SK-N-SH (cell line): ENCODE results near the gene GNAL. TPM values are rescaled to one million over a fixed set of nuclear protein-coding genes. Genes with fewer than 3 reads are reported as not detected.

Experiments
- CTCF ChIA-PET: fragments of 300-600, 350-600 bp; formaldehyde crosslinking; extraction: SDS; loops from one replicate; lab custom pipeline; 2021; lab: Yijun Ruan, JAX
- POLR2A ChIA-PET: fragments of 350-600 bp; sonication (Branson Sonifier 250); formaldehyde crosslinking; extraction: SDS; loops from one replicate; lab custom pipeline; 2020; ENCODE audit warnings: antibody characterized with exemption, inconsistent platforms; lab: Yijun Ruan, JAX
- DNase-seq: peaks from one replicate; pipeline ENCODE4 v3.0.0; 2012
- H2AFZ ChIP-seq: fragments of 200-600 bp; sonication (generic); 2 replicates; pipeline ENCODE4 v1.8.1; 2016; ENCODE audit warnings: antibody characterized with exemption, mild to moderate bottlenecking, low read depth
- H3F3A ChIP-seq: fragments of 200-600 bp; sonication (generic); replicated peaks from 2 replicates; pipeline ENCODE3; 2016; ENCODE audit warnings: antibody characterized with exemption, mild to moderate bottlenecking; ENCODE audit not compliant: insufficient read depth
- H3K27ac ChIP-seq, 2 experiments: fragments of 200-500 bp in 1 of 2; fragments of 200-600 bp in 1 of 2; sonication (Bioruptor generic) in 1 of 2; sonication (generic), shearing (Covaris generic) in 1 of 2; 2 replicates each; pipeline versions ENCODE4 v1.5.1 to v1.6.1; 2014 to 2016; ENCODE audit warnings: low read depth in 2 of 2, inconsistent platforms in 1 of 2, low read length in 1 of 2, mild to moderate bottlenecking in 1 of 2, mixed read lengths in 1 of 2
- H3K27me3 ChIP-seq: fragments of 200-600 bp; sonication (generic), shearing (Covaris generic); 2 replicates; pipeline ENCODE4 v1.6.1; 2016; ENCODE audit warnings: mixed run types; ENCODE audit not compliant: insufficient read depth
- H3K36me3 ChIP-seq, 2 experiments: fragments of 200-500 bp in 1 of 2; fragments of 200-600 bp in 1 of 2; sonication (Bioruptor generic) in 1 of 2; sonication (generic) in 1 of 2; replicated peaks in 1 of 2; 2 replicates each; pipeline versions ENCODE3 to v1.5.1; 2014 to 2016; ENCODE audit warnings: low read length in 1 of 2, mild to moderate bottlenecking in 1 of 2; ENCODE audit not compliant: insufficient read depth in 2 of 2, control insufficient read depth in 1 of 2
- H3K4me1 ChIP-seq, 2 experiments: fragments of 200-500 bp in 1 of 2; fragments of 200-600 bp in 1 of 2; sonication (Bioruptor generic) in 1 of 2; sonication (generic), shearing (Covaris generic) in 1 of 2; 2 replicates each; pipeline versions ENCODE4 v1.5.1 to v1.6.1; 2014 to 2016; ENCODE audit warnings: low read depth in 1 of 2, low read length in 1 of 2, mixed run types in 1 of 2; ENCODE audit not compliant: insufficient read depth in 2 of 2, control insufficient read depth in 1 of 2
- H3K4me2 ChIP-seq: fragments of 200-600 bp; sonication (generic), shearing (Covaris generic); 2 replicates; pipeline ENCODE4 v1.6.1; 2017; ENCODE audit warnings: mixed run types
- H3K4me3 ChIP-seq, 2 experiments: fragments of 200-500 bp in 1 of 2; fragments of 200-600 bp in 1 of 2; sonication (Bioruptor generic) in 1 of 2; sonication (generic), shearing (Covaris generic) in 1 of 2; 2 replicates each; pipeline versions ENCODE4 v1.5.1 to v1.8.1; 2014 to 2016; ENCODE audit warnings: low read depth in 2 of 2, inconsistent platforms in 1 of 2, low read length in 1 of 2, mild to moderate bottlenecking in 1 of 2, mixed read lengths in 1 of 2, moderate library complexity in 1 of 2
- H3K79me2 ChIP-seq: fragments of 200-600 bp; sonication (generic); 2 replicates; pipeline ENCODE4 v1.8.1; 2017; ENCODE audit warnings: mild to moderate bottlenecking; ENCODE audit not compliant: insufficient read depth
- H3K9ac ChIP-seq: fragments of 200-600 bp; sonication (generic); 2 replicates; pipeline ENCODE4 v1.6.1; 2017; ENCODE audit warnings: mixed run types
- H3K9me2 ChIP-seq: fragments of 200-600 bp; sonication (generic); 2 replicates; pipeline ENCODE4 v1.6.1; 2017; ENCODE audit warnings: mixed run types
- H3K9me3 ChIP-seq: fragments of 200-600 bp; sonication (generic); 2 replicates; pipeline ENCODE4 v1.6.1; 2017; ENCODE audit warnings: mixed run types, mild to moderate bottlenecking, moderate library complexity
- H4K20me1 ChIP-seq: fragments of 200-600 bp; sonication (generic); 2 replicates; pipeline ENCODE4 v1.6.1; 2017; ENCODE audit warnings: mild to moderate bottlenecking, mixed run types; ENCODE audit not compliant: insufficient read depth
- CTCF ChIP-seq: fragments of 200-600 bp; sonication (generic); IDR thresholded peaks from 2 replicates; pipeline ENCODE4 v1.6.1; 2017; ENCODE audit warnings: antibody characterized with exemption, mild to moderate bottlenecking, moderate library complexity
- EP300 ChIP-seq, 2 experiments: IDR thresholded peaks; 2 replicates each; pipeline versions ENCODE4 v1.4.0 to v1.6.1; 2012; ENCODE audit warnings: borderline replicate concordance in 1 of 2, low read depth in 1 of 2, low read length in 1 of 2
- EZH2phosphoT487 ChIP-seq: fragments of 200-600 bp; sonication (generic); IDR thresholded peaks from 2 replicates; pipeline ENCODE4 v1.6.1; 2017; ENCODE audit warnings: low read depth, mixed run types, mild to moderate bottlenecking, antibody characterized with exemption, moderate library complexity, borderline replicate concordance
- FOSL2 ChIP-seq: IDR thresholded peaks from 2 replicates; pipeline ENCODE4 v1.4.0; 2012; ENCODE audit warnings: low read depth, mild to moderate bottlenecking, moderate library complexity, borderline replicate concordance
- GATA2 ChIP-seq: sonication (generic); formaldehyde crosslinking; IDR thresholded peaks from 2 replicates; pipeline ENCODE4 v1.5.0; 2020; ENCODE audit warnings: mild to moderate bottlenecking, missing genetic modification reagents
- MEF2A ChIP-seq: IDR thresholded peaks from 2 replicates; pipeline ENCODE4 v1.4.0; 2012; ENCODE audit warnings: low read depth, borderline replicate concordance
- NFIC ChIP-seq: IDR thresholded peaks from 2 replicates; pipeline ENCODE4 v1.4.0; 2012; ENCODE audit warnings: borderline replicate concordance
- PBX3 ChIP-seq: IDR thresholded peaks from 2 replicates; pipeline ENCODE4; 2012
- RAD21 ChIP-seq: IDR thresholded peaks from 2 replicates; pipeline ENCODE4 v1.6.1; 2012; ENCODE audit warnings: mild to moderate bottlenecking, low read length
- RCOR1 ChIP-seq: fragments of 150-350 bp; IDR thresholded peaks from 2 replicates; pipeline ENCODE4 v1.6.1; 2017; ENCODE audit warnings: antibody characterized with exemption, low read length
- RFX5 ChIP-seq: IDR thresholded peaks from 2 replicates; pipeline ENCODE4 v1.6.1; 2012; ENCODE audit warnings: mild to moderate bottlenecking, improper control_type of control experiment, low read length
- RXRA ChIP-seq: IDR thresholded peaks from 2 replicates; pipeline ENCODE4 v1.4.0; 2012; ENCODE audit warnings: low read depth, mild to moderate bottlenecking, borderline replicate concordance
- SMC3 ChIP-seq: IDR thresholded peaks from 2 replicates; pipeline ENCODE4 v1.6.1; 2012; ENCODE audit warnings: low read depth, low read length, improper control_type of control experiment
- TAF1 ChIP-seq: IDR thresholded peaks from 2 replicates; pipeline ENCODE4 v1.6.1; 2012; ENCODE audit warnings: low read depth, mild to moderate bottlenecking, low read length, moderate library complexity, borderline replicate concordance
- TCF12 ChIP-seq: IDR thresholded peaks from 2 replicates; pipeline ENCODE4 v1.4.0; 2012
- YY1 ChIP-seq: IDR thresholded peaks from 2 replicates; pipeline ENCODE4 v1.4.0; 2012; ENCODE audit warnings: low read depth, mild to moderate bottlenecking
- WGBS: methylation state at CpG from one replicate; pipeline ENCODE4 v1.1.6; 2017; ENCODE audit warnings: low lambda C conversion rate; 5-methylcytosine and 5-hydroxymethylcytosine counted together
- polyA plus RNA-seq, 3 experiments: library from polyadenylated mRNA; depleted of rRNA; stranded (reverse); fragments of >200 nt; gene quantifications; 2 replicates each; pipeline ENCODE4 v1.2.3, GENCODE V29; 2012
- TF ChIP-seq, protein P1 (sequence below): IDR thresholded peaks from 2 replicates; pipeline ENCODE4 v1.4.0; 2012; ENCODE audit warnings: low read depth
- TF ChIP-seq, protein P2 (sequence below): IDR thresholded peaks from 2 replicates; pipeline ENCODE4 v1.4.0; 2012; ENCODE audit warnings: low read depth, borderline replicate concordance

GNAL gene
- polyA plus RNA-seq, 1 of the 3 experiments (the other 2 are of a cell fraction), result 0.13 TPM

- peaks cover 84% of the 10 kb centered on the region for H3K27me3 ChIP-seq
- H4K20me1 ChIP-seq, result no peaks in the 10 kb centered on the region
- no peaks in the 10 kb centered on the region for H3F3A ChIP-seq
- H3K9me3 ChIP-seq, result no peaks in the 10 kb centered on the region
- H3K9me2 ChIP-seq, result no peaks in the 10 kb centered on the region
- H2AFZ ChIP-seq, result no peak overlapping the region
- 5% methylated on average over 7 of the region's 8 CpGs for WGBS
- TF ChIP-seq YY1, result no peak
- TF ChIP-seq, protein P1, sequence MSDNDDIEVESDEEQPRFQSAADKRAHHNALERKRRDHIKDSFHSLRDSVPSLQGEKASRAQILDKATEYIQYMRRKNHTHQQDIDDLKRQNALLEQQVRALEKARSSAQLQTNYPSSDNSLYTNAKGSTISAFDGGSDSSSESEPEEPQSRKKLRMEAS, result no peak
- no peak for TF ChIP-seq NFIC
- TF ChIP-seq TCF12, result no peak
- no peak for TF ChIP-seq CTCF
- TF ChIP-seq SMC3, result no peak
- no peak for TF ChIP-seq FOSL2
- TF ChIP-seq RXRA, result no peak
- TF ChIP-seq RFX5, result no peak
- TF ChIP-seq PBX3, result no peak
- TF ChIP-seq, protein P2, sequence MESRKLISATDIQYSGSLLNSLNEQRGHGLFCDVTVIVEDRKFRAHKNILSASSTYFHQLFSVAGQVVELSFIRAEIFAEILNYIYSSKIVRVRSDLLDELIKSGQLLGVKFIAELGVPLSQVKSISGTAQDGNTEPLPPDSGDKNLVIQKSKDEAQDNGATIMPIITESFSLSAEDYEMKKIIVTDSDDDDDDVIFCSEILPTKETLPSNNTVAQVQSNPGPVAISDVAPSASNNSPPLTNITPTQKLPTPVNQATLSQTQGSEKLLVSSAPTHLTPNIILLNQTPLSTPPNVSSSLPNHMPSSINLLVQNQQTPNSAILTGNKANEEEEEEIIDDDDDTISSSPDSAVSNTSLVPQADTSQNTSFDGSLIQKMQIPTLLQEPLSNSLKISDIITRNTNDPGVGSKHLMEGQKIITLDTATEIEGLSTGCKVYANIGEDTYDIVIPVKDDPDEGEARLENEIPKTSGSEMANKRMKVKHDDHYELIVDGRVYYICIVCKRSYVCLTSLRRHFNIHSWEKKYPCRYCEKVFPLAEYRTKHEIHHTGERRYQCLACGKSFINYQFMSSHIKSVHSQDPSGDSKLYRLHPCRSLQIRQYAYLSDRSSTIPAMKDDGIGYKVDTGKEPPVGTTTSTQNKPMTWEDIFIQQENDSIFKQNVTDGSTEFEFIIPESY, result no peak
- no peak for TF ChIP-seq EP300 (IDR thresholded peaks at IDR 0.05; ENCODE audit: borderline replicate concordance in 1 of 2, low read depth in 1 of 2, low read length in 1 of 2)
- TF ChIP-seq RAD21, result no peak
- TF ChIP-seq MEF2A, result no peak
- ChIA-PET POLR2A (no interaction called here), CTCF (interaction anchor here (1.4 kb wide), 1 partner anchor 16 kb away, joined by 7 read pairs; no protein-coding TSS in a partner anchor)
- H3K4me3 ChIP-seq, result no peak overlapping the region
- no peak overlapping the region for H3K9ac ChIP-seq
- H3K4me2 ChIP-seq, result no peak overlapping the region
- no peaks in the 10 kb centered on the region for H3K79me2 ChIP-seq
- DNase-seq, result no peak
- H3K36me3 ChIP-seq, result no peaks in the 10 kb centered on the region
- no peaks in the 10 kb centered on the region for H3K4me1 ChIP-seq
- no peak overlapping the region for H3K27ac ChIP-seq
Observed at GRCh38 chr18:11671156-11671555, 17.9 kb upstream of the GNAL start.

DNA sequence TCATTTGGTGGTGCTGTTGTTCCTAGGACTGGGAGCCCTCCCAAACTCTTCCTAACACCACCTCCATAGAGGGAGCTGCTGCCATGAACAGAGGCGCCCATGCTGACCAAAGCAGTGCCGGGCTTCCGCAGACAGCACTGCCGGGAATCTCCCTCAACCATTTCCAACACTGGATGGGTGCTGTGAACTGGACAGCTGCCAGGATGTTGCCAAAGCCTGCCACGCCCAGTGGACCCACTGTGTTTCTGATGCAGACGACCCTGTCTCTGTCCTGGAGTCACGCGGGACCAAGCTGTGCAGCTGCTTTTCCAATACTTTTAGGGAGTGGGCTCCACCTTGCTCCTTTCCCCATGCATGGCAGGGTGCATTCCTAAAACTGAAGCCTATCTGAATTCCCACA, 16.9 kb upstream of the GNAL start:
- WGBS, result no CpG with 5 or more reads among the region's 8 CpGs
- no peak for DNase-seq
- CTCF ChIA-PET, result no interaction called here
- TF ChIP-seq CTCF (no peak), TAF1 (no peak), GATA2 (CRISPR knock-in tag) (no peak), FOSL2 (no peak), RCOR1 (no peak), RAD21 (no peak), EZH2phosphoT487 (no peak), TCF12 (no peak)

More for the DNA sequence above, 16.9 kb upstream of the GNAL start:
- Histone ChIP-seq H3K4me3 (no peak overlapping the region), H3K36me3 (no peaks in the 10 kb centered on the region), H3K27me3 (peaks cover 82% of the 10 kb centered on the region), H3K9ac (no peak overlapping the region), H2AFZ (no peak overlapping the region), H3K9me2 (no peaks in the 10 kb centered on the region), H3K4me2 (no peak overlapping the region), H3K4me1 (no peaks in the 10 kb centered on the region), H3K9me3 (no peaks in the 10 kb centered on the region), H3K79me2 (no peaks in the 10 kb centered on the region), H4K20me1 (no peaks in the 10 kb centered on the region), H3K27ac (no peak overlapping the region), H3F3A (no peaks in the 10 kb centered on the region)
- POLR2A ChIA-PET, result no interaction called here
